HepG2 (cell line): Measurements from ENCODE around the gene DNMT3A. TPM values are rescaled to one million over a fixed set of nuclear protein-coding genes. Genes with fewer than 3 reads are reported as not detected.

Experiments used
- GABPB1 ChIP-seq: IDR thresholded peaks from 2 replicates; pipeline ENCODE4 v1.6.1; 2016; ENCODE audit warnings: mild to moderate bottlenecking, missing genetic modification reagents, moderate library complexity, missing compliant biosample characterization
- MAFK ChIP-seq, 2 experiments: IDR thresholded peaks in 1 of 2; conservative IDR thresholded peaks in 1 of 2; 2 replicates each; pipeline ENCODE4 v1.6.1; 2011; ENCODE audit warnings: improper control_type of control experiment in 2 of 2, low read length in 2 of 2
- MED13 ChIP-seq: sonication (generic); formaldehyde crosslinking; IDR thresholded peaks from 2 replicates; pipeline ENCODE4 v1.5.0; 2020; ENCODE audit warnings: missing genetic modification reagents
- NFKBIZ ChIP-seq: IDR thresholded peaks from 2 replicates; pipeline ENCODE4 v1.6.1; 2018; ENCODE audit warnings: missing genetic modification reagents, missing compliant biosample characterization
- SOX13 ChIP-seq, 3 experiments: fragments of 450-650 bp in 1 of 3; sonication (generic) in 1 of 3; formaldehyde crosslinking in 1 of 3; IDR thresholded peaks in 2 of 3; conservative IDR thresholded peaks in 1 of 3; 2 replicates each; pipeline versions ENCODE4 v1.5.0 to v1.6.1; 2016 to 2020; ENCODE audit warnings: antibody characterized with exemption in 1 of 3, mild to moderate bottlenecking in 1 of 3, missing compliant biosample characterization in 1 of 3, missing genetic modification reagents in 1 of 3, moderate library complexity in 1 of 3
- ZBTB33 ChIP-seq: sonication (generic); formaldehyde crosslinking; IDR thresholded peaks from 2 replicates; pipeline ENCODE4 v1.4.0; 2020; ENCODE audit warnings: missing genetic modification reagents
- ZNF138 ChIP-seq: sonication (generic); formaldehyde crosslinking; IDR thresholded peaks from 2 replicates; pipeline ENCODE4 v1.5.0; 2020; ENCODE audit warnings: mild to moderate bottlenecking, low read depth, missing genetic modification reagents
- ZNF180 ChIP-seq: sonication (generic); formaldehyde crosslinking; IDR thresholded peaks from 2 replicates; pipeline ENCODE4 v1.4.0; 2020; ENCODE audit warnings: low read depth, missing genetic modification reagents, borderline replicate concordance
- ZNF407 ChIP-seq: sonication (generic); formaldehyde crosslinking; IDR thresholded peaks from one replicate; pipeline ENCODE4 v1.5.1; 2020; ENCODE audit warnings: mild to moderate bottlenecking, missing genetic modification reagents; ENCODE audit errors: not compliant biosample characterization
- polyA plus RNA-seq, 8 experiments: library from polyadenylated mRNA; depleted of rRNA in 3 of 8; stranded (reverse) in 7 of 8; unstranded in 1 of 8; fragments of >200 nt; fragmentation: Illumina TruSeq in 4 of 8; extraction: Trizol in 4 of 8; gene quantifications; 2 replicates each; pipeline versions ENCODE4 v1.2.1 to v1.2.3, GENCODE V29; 2011 to 2016; ENCODE audit warnings: low read depth in 4 of 8, missing spikeins in 1 of 8, mixed read lengths in 1 of 8; ENCODE audit not compliant: insufficient read depth in 1 of 8
- total RNA-seq, 5 experiments: library from RNA; depleted of rRNA; stranded (reverse); fragments of >200 nt; fragmentation: Illumina TruSeq; extraction: Trizol; gene quantifications; 2 replicates each; pipeline ENCODE4 v1.2.3, GENCODE V29; 2016; ENCODE audit warnings: low read depth in 1 of 5
- TF ChIP-seq, protein P1 (sequence below): sonication (generic); formaldehyde crosslinking; IDR thresholded peaks from 2 replicates; pipeline ENCODE4 v1.4.0; 2020; ENCODE audit warnings: missing genetic modification reagents, borderline replicate concordance

Gene DNMT3A
- total and polyA plus RNA-seq, 2 of the 13 experiments (the other 11 are each of a cell fraction or from before 2014, with no cell fraction given): 14.7 to 29.1 TPM

DNA sequence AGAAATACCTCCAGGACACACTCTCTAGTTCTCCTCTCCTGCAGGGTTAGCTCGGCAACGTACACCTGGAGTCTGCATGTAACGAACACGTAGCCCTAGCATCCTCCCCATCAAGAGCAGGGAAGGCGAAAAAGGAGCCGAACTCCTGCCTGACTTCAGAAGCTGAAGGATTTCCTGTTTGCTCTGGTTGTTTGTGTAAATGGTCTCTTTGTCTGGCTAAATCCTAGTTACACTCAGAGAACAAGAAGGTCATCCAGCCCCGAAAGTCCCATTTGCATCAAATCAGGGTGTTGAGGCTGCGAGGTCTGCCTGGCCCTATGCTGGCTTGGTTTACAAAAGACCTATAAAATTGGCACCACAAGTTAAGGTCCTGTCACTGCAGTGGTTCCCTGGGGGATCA lies 107.0 kb downstream of the DNMT3A start (continued):
- TF ChIP-seq, protein P1, sequence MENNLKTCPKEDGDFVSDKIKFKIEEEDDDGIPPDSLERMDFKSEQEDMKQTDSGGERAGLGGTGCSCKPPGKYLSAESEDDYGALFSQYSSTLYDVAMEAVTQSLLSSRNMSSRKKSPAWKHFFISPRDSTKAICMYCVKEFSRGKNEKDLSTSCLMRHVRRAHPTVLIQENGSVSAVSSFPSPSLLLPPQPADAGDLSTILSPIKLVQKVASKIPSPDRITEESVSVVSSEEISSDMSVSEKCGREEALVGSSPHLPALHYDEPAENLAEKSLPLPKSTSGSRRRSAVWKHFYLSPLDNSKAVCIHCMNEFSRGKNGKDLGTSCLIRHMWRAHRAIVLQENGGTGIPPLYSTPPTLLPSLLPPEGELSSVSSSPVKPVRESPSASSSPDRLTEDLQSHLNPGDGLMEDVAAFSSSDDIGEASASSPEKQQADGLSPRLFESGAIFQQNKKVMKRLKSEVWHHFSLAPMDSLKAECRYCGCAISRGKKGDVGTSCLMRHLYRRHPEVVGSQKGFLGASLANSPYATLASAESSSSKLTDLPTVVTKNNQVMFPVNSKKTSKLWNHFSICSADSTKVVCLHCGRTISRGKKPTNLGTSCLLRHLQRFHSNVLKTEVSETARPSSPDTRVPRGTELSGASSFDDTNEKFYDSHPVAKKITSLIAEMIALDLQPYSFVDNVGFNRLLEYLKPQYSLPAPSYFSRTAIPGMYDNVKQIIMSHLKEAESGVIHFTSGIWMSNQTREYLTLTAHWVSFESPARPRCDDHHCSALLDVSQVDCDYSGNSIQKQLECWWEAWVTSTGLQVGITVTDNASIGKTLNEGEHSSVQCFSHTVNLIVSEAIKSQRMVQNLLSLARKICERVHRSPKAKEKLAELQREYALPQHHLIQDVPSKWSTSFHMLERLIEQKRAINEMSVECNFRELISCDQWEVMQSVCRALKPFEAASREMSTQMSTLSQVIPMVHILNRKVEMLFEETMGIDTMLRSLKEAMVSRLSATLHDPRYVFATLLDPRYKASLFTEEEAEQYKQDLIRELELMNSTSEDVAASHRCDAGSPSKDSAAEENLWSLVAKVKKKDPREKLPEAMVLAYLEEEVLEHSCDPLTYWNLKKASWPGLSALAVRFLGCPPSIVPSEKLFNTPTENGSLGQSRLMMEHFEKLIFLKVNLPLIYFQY (CRISPR knock-in tag): no peak
- no peak for TF ChIP-seq ZNF138
- no peak for TF ChIP-seq MAFK (conservative IDR thresholded peaks at IDR 0.05 in 1 of 2, IDR thresholded peaks at IDR 0.05 in 1 of 2; ENCODE audit: low read length in 2 of 2)
- TF ChIP-seq ZBTB33: no peak
- TF ChIP-seq NFKBIZ: no peak
- TF ChIP-seq SOX13 (IDR thresholded peaks at IDR 0.05): no peak
- TF ChIP-seq SOX13 (CRISPR knock-in tag; conservative IDR thresholded peaks at IDR 0.05 in 1 of 2, IDR thresholded peaks at IDR 0.05 in 1 of 2): peak in 1 of 2 experiments; percentile 32; a peak in 1 of 4 replicates
- TF ChIP-seq MED13 (CRISPR knock-in tag): no peak
- no peak for TF ChIP-seq GABPB1 (CRISPR knock-in tag)
- TF ChIP-seq ZNF180 (CRISPR knock-in tag): no peak
- TF ChIP-seq ZNF407 (CRISPR knock-in tag): no peak
